G401 (cell line): ENCODE measurements around the gene FZD8. TPM values are rescaled to one million over a fixed set of nuclear protein-coding genes. Genes with fewer than 3 reads are reported as not detected.

ENCODE experiments used
- DNase-seq: peaks from one replicate; pipeline ENCODE4 v3.0.0-alpha.2; 2015; ENCODE audit warnings: low spot score
- in situ Hi-C: cut with HindIII; loops from 2 replicates; pipeline ENCODE4 v1.10.0; 2016; ENCODE audit warnings: low sequenced_read_pairs, mixed read lengths
- total RNA-seq: library from RNA; depleted of rRNA; stranded (reverse); fragments of >200 nt; shearing (Covaris generic); gene quantifications from 2 replicates; pipeline ENCODE4 v1.2.3, GENCODE V29; 2014; rRNA removed

Gene FZD8
- total RNA-seq, 1 experiment from 2014 or later: 0.14 TPM

DNA sequence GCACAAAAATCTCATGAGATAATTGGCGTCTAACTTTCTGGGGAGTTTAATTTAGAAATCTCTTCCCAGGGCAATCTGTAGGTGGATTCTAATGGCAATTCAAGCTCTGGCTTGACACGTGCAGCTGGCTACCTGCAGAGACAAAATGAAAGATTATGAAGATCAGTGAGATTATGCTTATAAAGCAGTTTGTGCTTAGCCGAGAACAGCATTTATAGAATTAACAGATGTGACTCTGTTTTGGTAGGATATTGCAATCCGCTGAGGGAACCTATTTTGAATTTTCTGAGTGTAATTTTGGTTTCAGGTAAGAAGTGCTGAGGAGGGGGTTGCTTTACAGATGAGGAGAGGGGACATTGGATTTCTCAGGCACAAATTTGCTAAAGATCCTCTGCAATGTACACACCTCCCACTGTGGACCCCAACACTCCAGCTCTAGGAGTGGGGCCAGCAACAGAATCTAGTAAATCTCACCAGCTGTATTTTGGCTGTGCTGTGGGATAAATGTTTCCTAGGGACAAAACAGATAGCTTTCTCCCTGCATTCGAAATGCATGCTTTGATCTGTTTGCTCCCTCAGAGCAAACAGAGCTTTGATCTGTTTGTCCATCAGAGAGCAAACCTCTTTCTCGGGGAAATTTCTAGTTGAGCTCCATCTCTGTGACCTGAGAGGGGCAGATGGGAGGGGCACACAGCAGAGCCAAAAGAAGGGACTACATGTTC, 29.6 kb downstream of the FZD8 start:
- in situ Hi-C loops: no loop called here
- no peak for DNase-seq

GRCh38 chr10:35611750-35612149, 30.3 kb downstream of the FZD8 start:
- in situ Hi-C loops: no loop called here
- DNase-seq: no peak

GRCh38 chr10:35608328-35608672, 33.8 kb downstream of the FZD8 start:
- no peak for DNase-seq
- in situ Hi-C loops: no loop called here

GRCh38 chr10:35607475-35608327, 34.4 kb downstream of the FZD8 start:
- DNase-seq: no peak
- in situ Hi-C loops: no loop called here

GRCh38 chr10:35606430-35606829, 35.7 kb downstream of the FZD8 start:
- no peak for DNase-seq
- in situ Hi-C loops: no loop called here

- DNase-seq: no peak
- in situ Hi-C loops: no loop called here
Observed at GRCh38 chr10:35605191-35605590, 36.9 kb downstream of the FZD8 start, which contains the start of gene GJD4. TSS of gene GJD4 (plus strand) at chr10:35605341. CDS start at chr10:35605568, 227 bp downstream.

- in situ Hi-C loops: no loop called here
- no peak for DNase-seq
Observed at GRCh38 chr10:35600193-35600592, 41.9 kb downstream of the FZD8 start.

DNA sequence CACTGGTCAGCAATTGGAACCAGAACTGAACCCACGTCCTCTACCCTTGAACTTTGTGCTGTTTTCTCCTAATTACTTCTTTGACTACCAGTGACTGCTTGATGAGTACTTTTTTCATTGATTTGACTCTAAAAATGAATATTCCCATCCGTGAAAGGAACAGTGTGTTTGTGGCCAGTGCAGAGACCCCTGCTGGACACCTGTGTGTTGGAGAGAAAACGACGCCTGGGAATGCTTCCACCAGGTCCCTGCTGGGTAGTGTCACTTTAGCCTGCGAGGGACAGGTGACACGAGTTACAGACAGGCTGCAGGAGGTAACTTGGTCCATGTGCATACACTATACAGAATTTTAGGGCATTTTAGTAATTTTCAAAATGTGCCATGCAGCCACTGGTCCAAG, 43.7 kb downstream of the FZD8 start:
- in situ Hi-C loops: no loop called here
- no peak for DNase-seq

DNA sequence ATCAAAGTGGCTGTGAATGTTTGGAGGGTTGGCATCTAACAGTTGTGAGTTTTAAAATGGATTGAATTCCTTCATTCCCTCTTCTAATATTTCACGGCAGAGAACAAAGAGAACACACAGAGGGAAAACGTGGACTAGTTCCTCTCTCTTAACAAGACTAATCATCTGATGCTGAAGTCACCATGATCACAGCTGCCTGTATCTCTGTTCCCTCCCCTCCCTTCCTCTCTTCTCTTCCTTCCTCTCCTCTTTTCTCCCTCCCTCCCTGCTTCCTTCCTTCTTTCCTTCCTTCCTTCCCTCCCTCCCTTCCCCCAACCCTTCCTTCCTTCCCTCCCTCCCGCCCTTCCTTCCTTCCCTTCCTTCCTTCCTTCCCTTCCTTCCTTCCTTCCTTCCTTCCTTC, 47.0 kb downstream of the FZD8 start:
- DNase-seq: no peak
- in situ Hi-C loops: no loop called here

DNA sequence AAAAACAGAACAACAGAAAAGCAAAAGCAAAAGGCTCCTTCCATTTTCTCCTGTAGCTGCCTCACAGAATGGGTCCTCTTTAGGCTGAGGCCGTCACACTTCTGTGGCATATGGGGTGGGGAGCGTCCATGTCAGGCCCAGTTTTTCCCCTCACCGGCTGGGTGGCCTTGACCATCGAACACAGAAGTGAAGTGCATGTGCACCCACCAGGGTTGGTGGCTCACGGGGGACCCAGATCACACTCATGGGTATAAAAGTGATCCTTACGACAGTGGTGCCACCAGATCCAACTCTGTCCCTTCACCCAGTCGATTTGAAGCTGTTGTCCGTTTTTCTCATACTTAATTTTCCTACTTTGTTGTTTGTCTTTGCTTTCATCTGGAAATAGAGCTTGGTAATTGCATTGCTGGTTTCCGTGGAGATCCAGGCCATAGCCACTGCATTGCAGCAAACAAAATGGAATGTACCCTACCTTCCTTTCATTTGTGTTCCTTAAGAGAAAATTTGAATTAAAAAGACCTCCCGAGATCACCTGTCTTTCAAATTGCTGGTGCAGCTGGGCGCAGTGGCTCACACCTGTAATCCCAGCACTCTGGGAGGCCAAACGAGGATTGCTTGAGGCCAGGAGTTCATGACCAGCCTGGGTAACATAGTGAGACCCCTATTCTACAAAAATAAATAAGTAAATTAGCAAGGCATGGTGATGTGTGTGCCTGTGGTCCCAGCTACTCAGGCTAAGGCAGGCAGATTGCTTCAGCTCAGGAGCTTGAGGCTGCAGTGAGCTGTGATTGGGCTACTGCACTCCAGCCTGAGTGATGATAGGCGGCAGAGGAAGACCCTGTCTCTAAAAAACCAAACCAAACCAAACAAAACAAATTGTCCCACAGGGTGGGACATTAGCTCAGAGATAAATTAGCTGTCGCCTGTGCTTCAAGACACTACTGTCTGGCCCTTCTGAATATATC, 47.7 kb downstream of the FZD8 start:
- DNase-seq: no peak
- in situ Hi-C loops: no loop called here

DNA sequence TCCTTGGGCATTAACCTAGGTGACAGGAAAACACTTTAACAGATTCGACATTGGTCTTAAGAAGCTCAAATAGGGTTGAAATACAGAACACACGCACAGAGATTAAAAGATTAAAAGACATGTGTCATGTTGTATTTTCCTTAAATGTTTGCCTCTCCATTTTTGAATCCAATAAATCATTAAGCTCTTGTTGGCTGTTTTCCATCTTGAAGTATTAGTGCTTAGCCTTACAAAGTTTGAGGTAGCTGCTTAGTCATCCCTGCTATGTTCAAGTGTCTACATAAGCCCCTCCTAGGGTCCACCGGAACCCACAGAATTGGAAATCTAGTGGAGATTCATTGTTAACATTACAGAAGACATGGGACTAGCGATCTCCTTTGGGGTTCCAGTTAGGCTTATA, 49.7 kb downstream of the FZD8 start:
- DNase-seq: no peak
- in situ Hi-C loops: no loop called here

DNA sequence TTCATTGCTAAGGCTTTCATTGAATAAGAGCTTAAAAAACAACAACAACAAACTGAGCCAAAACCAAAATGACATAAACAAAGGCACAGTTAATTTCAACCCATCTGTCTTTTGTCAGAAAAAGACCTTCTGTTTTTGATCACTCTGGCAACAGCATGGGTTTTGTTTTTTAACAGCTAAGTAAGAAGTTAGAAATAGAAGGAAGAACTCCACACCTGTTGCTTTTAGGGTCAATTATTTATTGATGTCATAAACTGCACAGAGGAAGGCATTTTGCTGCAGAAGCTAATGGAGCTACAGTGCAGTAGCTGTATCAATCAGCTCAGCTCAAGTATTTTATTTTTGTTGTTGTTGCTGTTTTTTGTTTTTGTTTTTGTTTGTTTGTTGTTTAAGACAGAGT, 53.3 kb downstream of the FZD8 start:
- in situ Hi-C loops: no loop called here
- DNase-seq: no peak

Other genes with a start within 250 kb of the FZD8 start
- gene GJD4, start 37.0 kb downstream of the FZD8 start, total RNA-seq: not detected in 2 replicates